PC-9 (cell line): ENCODE measurements around the gene NQO2. TPM values are rescaled to one million over a fixed set of nuclear protein-coding genes. Genes with fewer than 3 reads are reported as not detected.

Experiments used
- BruUV-seq: library from RNA; stranded (reverse); fragments of 400-500 nt; replicated peaks from 2 replicates; lab custom pipeline; 2021; lab: Mats Ljungman, UMichigan
- CTCF ChIA-PET: fragments of 300-600 bp; sonication (Branson Sonifier 250); formaldehyde crosslinking; loops from one replicate; lab custom pipeline; 2022; ENCODE audit warnings: antibody characterized with exemption; lab: Charles Lee
- POLR2A ChIA-PET: fragments of 300-600 bp; sonication (Branson Sonifier 250); formaldehyde crosslinking; loops from one replicate; lab custom pipeline; 2022; ENCODE audit warnings: antibody characterized with exemption; ENCODE audit not compliant: unreplicated experiment; lab: Charles Lee
- DNase-seq, 2 experiments: peaks; one replicate each; pipeline versions ENCODE4 v3.0.0 to v3.0.0-alpha.2; 2015 to 2022; ENCODE audit warnings: mixed read lengths in 1 of 2
- H2AFZ ChIP-seq: fragments of 200-600 bp; sonication (generic); 2 replicates; pipeline ENCODE4 v1.8.1; 2017; ENCODE audit warnings: antibody characterized with exemption
- H3F3A ChIP-seq: fragments of 200-600 bp; sonication (generic); 2 replicates; pipeline ENCODE4 v1.8.1; 2017; ENCODE audit warnings: antibody characterized with exemption, mild to moderate bottlenecking, low read depth; ENCODE audit not compliant: insufficient read depth
- H3K27ac ChIP-seq: fragments of 200-600 bp; sonication (generic); 2 replicates; pipeline ENCODE4 v1.6.1; 2016; ENCODE audit warnings: mixed run types
- H3K27me3 ChIP-seq: fragments of 200-600 bp; sonication (generic); 2 replicates; pipeline ENCODE4 v1.6.1; 2016; ENCODE audit warnings: low read depth, mixed run types; ENCODE audit not compliant: insufficient read depth
- H3K36me3 ChIP-seq: fragments of 200-600 bp; sonication (generic); 2 replicates; pipeline ENCODE4 v1.6.1; 2016; ENCODE audit warnings: low read depth, mixed run types
- H3K4me1 ChIP-seq: fragments of 200-600 bp; sonication (generic); replicated peaks from 2 replicates; pipeline ENCODE4 v1.6.1; 2016; ENCODE audit warnings: mixed run types; ENCODE audit not compliant: insufficient read depth
- H3K4me2 ChIP-seq: fragments of 200-600 bp; sonication (generic); 2 replicates; pipeline ENCODE4 v1.6.1; 2017; ENCODE audit warnings: mixed run types
- H3K4me3 ChIP-seq: fragments of 200-600 bp; sonication (generic); 2 replicates; pipeline ENCODE4 v1.6.1; 2016; ENCODE audit warnings: mixed run types
- H3K79me2 ChIP-seq: fragments of 200-600 bp; sonication (generic); 2 replicates; pipeline ENCODE4 v1.6.1; 2017; ENCODE audit warnings: low read depth, mixed run types
- H3K9me2 ChIP-seq: fragments of 200-600 bp; sonication (generic); 2 replicates; pipeline ENCODE4 v1.8.1; 2017; ENCODE audit warnings: mild to moderate bottlenecking; ENCODE audit not compliant: insufficient read depth
- H3K9me3 ChIP-seq: fragments of 200-600 bp; sonication (generic); 2 replicates; pipeline ENCODE4 v1.8.1; 2016; ENCODE audit warnings: low read depth; ENCODE audit not compliant: insufficient read depth
- H4K20me1 ChIP-seq: fragments of 200-600 bp; sonication (generic); 2 replicates; pipeline ENCODE4 v1.8.1; 2017; ENCODE audit not compliant: insufficient read depth
- EZH2 ChIP-seq: fragments of 200-600 bp; sonication (generic); IDR thresholded peaks from 2 replicates; pipeline ENCODE4 v1.8.0; 2017; ENCODE audit warnings: antibody characterized with exemption, low read depth
- intact Hi-C: fragments of 100-400 bp; cut with micrococcal nuclease; formaldehyde crosslinking; loops from one replicate; pipeline ENCODE4 v1.10.0; 2022; ENCODE audit not compliant: unreplicated experiment
- total RNA-seq: library from RNA; stranded (reverse); gene quantifications from 2 replicates; pipeline ENCODE4 v1.2.3, GENCODE V29; 2021
- TF ChIP-seq, protein P1 (sequence below): fragments of 200-600 bp; sonication (generic); conservative IDR thresholded peaks from 2 replicates; pipeline ENCODE4 v1.6.1; 2017; ENCODE audit warnings: mixed run types, antibody characterized with exemption, mild to moderate bottlenecking, moderate library complexity

Gene NQO2
- total RNA-seq, 1 experiment from 2014 or later = 82.9 TPM

GRCh38 chr6:3036861-3037637 lies 37.4 kb downstream of the NQO2 start:
- no peak for TF ChIP-seq EZH2
- TF ChIP-seq, protein P1, sequence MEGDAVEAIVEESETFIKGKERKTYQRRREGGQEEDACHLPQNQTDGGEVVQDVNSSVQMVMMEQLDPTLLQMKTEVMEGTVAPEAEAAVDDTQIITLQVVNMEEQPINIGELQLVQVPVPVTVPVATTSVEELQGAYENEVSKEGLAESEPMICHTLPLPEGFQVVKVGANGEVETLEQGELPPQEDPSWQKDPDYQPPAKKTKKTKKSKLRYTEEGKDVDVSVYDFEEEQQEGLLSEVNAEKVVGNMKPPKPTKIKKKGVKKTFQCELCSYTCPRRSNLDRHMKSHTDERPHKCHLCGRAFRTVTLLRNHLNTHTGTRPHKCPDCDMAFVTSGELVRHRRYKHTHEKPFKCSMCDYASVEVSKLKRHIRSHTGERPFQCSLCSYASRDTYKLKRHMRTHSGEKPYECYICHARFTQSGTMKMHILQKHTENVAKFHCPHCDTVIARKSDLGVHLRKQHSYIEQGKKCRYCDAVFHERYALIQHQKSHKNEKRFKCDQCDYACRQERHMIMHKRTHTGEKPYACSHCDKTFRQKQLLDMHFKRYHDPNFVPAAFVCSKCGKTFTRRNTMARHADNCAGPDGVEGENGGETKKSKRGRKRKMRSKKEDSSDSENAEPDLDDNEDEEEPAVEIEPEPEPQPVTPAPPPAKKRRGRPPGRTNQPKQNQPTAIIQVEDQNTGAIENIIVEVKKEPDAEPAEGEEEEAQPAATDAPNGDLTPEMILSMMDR = no peak
- Histone ChIP-seq H3F3A (no peaks in the 10 kb centered on the region), H2AFZ (no peak overlapping the region), H3K79me2 (no peaks in the 10 kb centered on the region), H3K27me3 (no peaks in the 10 kb centered on the region), H3K4me2 (no peak overlapping the region), H3K9me3 (no peaks in the 10 kb centered on the region), H3K27ac (no peak overlapping the region), H3K36me3 (no peaks in the 10 kb centered on the region), H4K20me1 (no peaks in the 10 kb centered on the region), H3K4me1 (no peaks in the 10 kb centered on the region), H3K4me3 (no peak overlapping the region), H3K9me2 (no peaks in the 10 kb centered on the region)
- DNase-seq = no peak
- intact Hi-C loops = no loop called here
- CTCF ChIA-PET = no interaction called here
- POLR2A ChIA-PET = no interaction called here
- no TSS peak for BruUV-seq

GRCh38 chr6:3037638-3038365 lies 38.1 kb downstream of the NQO2 start:
- no peak for DNase-seq
- POLR2A ChIA-PET = no interaction called here
- TF ChIP-seq EZH2 = no peak
- TF ChIP-seq, protein P1 = no peak
- Histone ChIP-seq H3K27me3 (no peaks in the 10 kb centered on the region), H4K20me1 (no peaks in the 10 kb centered on the region), H3K27ac (no peak overlapping the region), H3K79me2 (no peaks in the 10 kb centered on the region), H3K4me3 (no peak overlapping the region), H3F3A (no peaks in the 10 kb centered on the region), H3K9me3 (no peaks in the 10 kb centered on the region), H3K4me1 (no peaks in the 10 kb centered on the region), H3K9me2 (no peaks in the 10 kb centered on the region), H2AFZ (no peak overlapping the region), H3K36me3 (no peaks in the 10 kb centered on the region), H3K4me2 (no peak overlapping the region)
- CTCF ChIA-PET = interaction anchor here (1.9 kb wide), 1 partner anchor 36 kb away, joined by 4 read pairs; no protein-coding TSS in a partner anchor
- intact Hi-C loops = no loop called here
- no TSS peak for BruUV-seq

- no peak overlapping the region for H2AFZ ChIP-seq
- no peaks in the 10 kb centered on the region for H4K20me1 ChIP-seq
- no peak for DNase-seq
- no peaks in the 10 kb centered on the region for H3K4me1 ChIP-seq
- H3K27ac ChIP-seq = no peak overlapping the region
- CTCF ChIA-PET = interaction anchor here (0.6 to 1.9 kb wide), 3 partner anchors 19 to 1441 kb away, joined by 3 to 4 read pairs (median 3); no protein-coding TSS in a partner anchor
- intact Hi-C loops = no loop called here
- H3K4me2 ChIP-seq = no peak overlapping the region
- no peaks in the 10 kb centered on the region for H3K27me3 ChIP-seq
- TF ChIP-seq, protein P1 = no peak
- TF ChIP-seq EZH2 = no peak
- no peak overlapping the region for H3K4me3 ChIP-seq
- H3K36me3 ChIP-seq = no peaks in the 10 kb centered on the region
- POLR2A ChIA-PET = interaction anchor here (0.6 kb wide), 1 partner anchor 19 kb away, joined by 3 read pairs; no protein-coding TSS in a partner anchor
- H3K9me3 ChIP-seq = no peaks in the 10 kb centered on the region
- no peaks in the 10 kb centered on the region for H3K9me2 ChIP-seq
- no TSS peak for BruUV-seq
- no peaks in the 10 kb centered on the region for H3K79me2 ChIP-seq
- no peaks in the 10 kb centered on the region for H3F3A ChIP-seq
Observed at GRCh38 chr6:3039384-3039783, 39.7 kb downstream of the NQO2 start.
